Fibroblast of skin of scalp (primary cell): Measurements from ENCODE around the gene TBX6.
"Not testable (repeated sequence)": the region's sequence is repeated elsewhere in the genome, so short reads cannot be mapped to it uniquely, and the experiment has no call there.

Source experiments
- DNase-seq: peaks from one replicate; pipeline ENCODE4 v3.0.0-alpha.2; 2013

TBX6 gene

GRCh38 chr16:30065943-30066760, 25.6 kb downstream of the TBX6 start:
- DNase-seq = peak; percentile 48

GRCh38 chr16:30065102-30065942, 26.4 kb downstream of the TBX6 start, which contains the start of gene ALDOA:
Gene ALDOA (plus strand): TSS chr16:30065760. CDS start chr16:30066898, 1,138 bp downstream.
- DNase-seq = peak; percentile 100

GRCh38 chr16:30064729-30065101, 27.0 kb downstream of the TBX6 start:
- DNase-seq = no peak

- DNase-seq = peak; percentile 52
These were observed 27.6 kb downstream of the TBX6 start for GRCh38 chr16:30063893-30064728.

- DNase-seq = no peak
These were observed 28.3 kb downstream of the TBX6 start for GRCh38 chr16:30063278-30063892.

GRCh38 chr16:30060836-30061554, 30.7 kb downstream of the TBX6 start:
- no peak for DNase-seq

- no peak for DNase-seq
These were observed 31.4 kb downstream of the TBX6 start for GRCh38 chr16:30060346-30060745.

GRCh38 chr16:30054959-30055553, 36.7 kb downstream of the TBX6 start:
- DNase-seq = no peak

- DNase-seq = no peak
These were observed 37.3 kb downstream of the TBX6 start for GRCh38 chr16:30054451-30054850.

- peak; percentile 63 for DNase-seq
These were observed 38.2 kb downstream of the TBX6 start for GRCh38 chr16:30053376-30054015.

- peak; percentile 91 for DNase-seq
These were observed 38.9 kb downstream of the TBX6 start for GRCh38 chr16:30052671-30053372.

GRCh38 chr16:30051518-30051917, 40.2 kb downstream of the TBX6 start:
- DNase-seq = peak; percentile 65

GRCh38 chr16:30049871-30050270, 41.9 kb downstream of the TBX6 start:
- no peak for DNase-seq

GRCh38 chr16:30046588-30046987, 45.1 kb downstream of the TBX6 start:
- no peak for DNase-seq

GRCh38 chr16:30046178-30046577, 45.5 kb downstream of the TBX6 start:
- no peak for DNase-seq

- peak; percentile 59 for DNase-seq
These were observed 49.9 kb downstream of the TBX6 start for GRCh38 chr16:30041841-30042240.

GRCh38 chr16:30040690-30041089, 51.0 kb downstream of the TBX6 start:
- DNase-seq = not testable (repeated sequence)

GRCh38 chr16:30040221-30040620, 51.5 kb downstream of the TBX6 start:
- no peak for DNase-seq
